Panc1 (cell line): Measurements from ENCODE around the gene PANX2. TPM values are rescaled to one million over a fixed set of nuclear protein-coding genes. Genes with fewer than 3 reads are reported as not detected.

Experiments
- ATAC-seq: fragments of 200-7000 bp; cut with Tn5 transposase; 2 replicates; pipeline ENCODE4 v1.9.1; 2020; ENCODE audit warnings: mild to moderate bottlenecking, moderate library complexity
- BruUV-seq: library from RNA; stranded (reverse); fragments of 400-500 nt; replicated peaks from 2 replicates; lab custom pipeline; 2021; lab: Mats Ljungman, UMichigan
- CTCF ChIA-PET: fragments of 300-600 bp; sonication (Branson Sonifier 250); formaldehyde crosslinking; loops from one replicate; lab custom pipeline; 2022; ENCODE audit warnings: antibody characterized with exemption; lab: Charles Lee
- POLR2A ChIA-PET: fragments of 300-600 bp; sonication (Branson Sonifier 250); formaldehyde crosslinking; loops from one replicate; lab custom pipeline; 2022; ENCODE audit warnings: antibody characterized with exemption; lab: Charles Lee
- DNase-seq: peaks from one replicate; pipeline ENCODE4 v3.0.0-alpha.2; 2010; ENCODE audit warnings: low read depth, low spot score
- H3K27ac ChIP-seq: 2 replicates; pipeline ENCODE4 v1.5.1; 2011; ENCODE audit warnings: mild to moderate bottlenecking, low read length, inconsistent platforms
- H3K27me3 ChIP-seq: fragments of 200-500 bp; sonication (Bioruptor generic); 2 replicates; pipeline ENCODE4 v1.6.0; 2014; ENCODE audit warnings: low read length, inconsistent platforms; ENCODE audit not compliant: control insufficient read depth, insufficient read depth
- H3K36me3 ChIP-seq: fragments of 200-500 bp; sonication (Bioruptor generic); 2 replicates; pipeline ENCODE4 v1.5.1; 2014; ENCODE audit warnings: inconsistent platforms, mild to moderate bottlenecking, low read length, moderate library complexity; ENCODE audit not compliant: control insufficient read depth, insufficient read depth
- H3K4me1 ChIP-seq: 2 replicates; pipeline ENCODE4 v1.5.1; 2011; ENCODE audit warnings: inconsistent platforms, mild to moderate bottlenecking, low read length, moderate library complexity; ENCODE audit not compliant: control insufficient read depth, insufficient read depth
- H3K4me3 ChIP-seq, 2 experiments: 2 replicates each; pipeline ENCODE4 v1.5.1; 2011 to 2012; ENCODE audit warnings: low read depth in 2 of 2, low read length in 2 of 2, mild to moderate bottlenecking in 2 of 2, inconsistent platforms in 1 of 2, moderate library complexity in 1 of 2
- H3K9me3 ChIP-seq: fragments of 200-500 bp; sonication (Bioruptor generic); 2 replicates; pipeline ENCODE4 v1.5.1; 2014; ENCODE audit warnings: low read depth, mild to moderate bottlenecking, inconsistent platforms, low read length, moderate library complexity; ENCODE audit not compliant: control insufficient read depth, insufficient read depth
- POLR2AphosphoS5 ChIP-seq: IDR thresholded peaks from 2 replicates; pipeline ENCODE4 v1.6.1; 2012; ENCODE audit warnings: mild to moderate bottlenecking, low read depth, low read length, moderate library complexity
- REST ChIP-seq, 2 experiments: IDR thresholded peaks; 2 replicates each; pipeline ENCODE4 v1.6.1; 2011 to 2012; ENCODE audit warnings: low read depth in 2 of 2, control low read depth in 1 of 2, low read length in 1 of 2, mild to moderate bottlenecking in 1 of 2, moderate library complexity in 1 of 2; ENCODE audit not compliant: insufficient read depth in 1 of 2
- SIN3A ChIP-seq: IDR thresholded peaks from 2 replicates; pipeline ENCODE4 v1.6.1; 2012; ENCODE audit warnings: low read depth, mild to moderate bottlenecking, low read length, moderate library complexity, borderline replicate concordance; ENCODE audit not compliant: insufficient read depth
- TCF7L2 ChIP-seq: IDR thresholded peaks from 2 replicates; pipeline ENCODE4 v1.6.1; 2011; ENCODE audit warnings: mild to moderate bottlenecking, low read depth, low read length, inconsistent platforms
- in situ Hi-C: cut with HindIII; loops from 2 replicates; pipeline ENCODE4 v1.10.0; 2016; ENCODE audit warnings: low sequenced_read_pairs, low pct_unique_long_range_greater_than_20kb
- intact Hi-C: fragments of 100-400 bp; cut with micrococcal nuclease; formaldehyde crosslinking; loops from one replicate; pipeline ENCODE4 v1.10.0; 2022; ENCODE audit not compliant: unreplicated experiment
- total RNA-seq: library from RNA; stranded (reverse); gene quantifications from one replicate; pipeline ENCODE4 v1.2.1, GENCODE V29; 2021; ENCODE audit not compliant: unreplicated experiment
- TF ChIP-seq, protein P1 (sequence below): fragments of 450-650 bp; IDR thresholded peaks from 2 replicates; pipeline ENCODE4 v1.5.1; 2017; ENCODE audit warnings: mild to moderate bottlenecking

The PANX2 gene
- total RNA-seq, 1 experiment from 2014 or later, result 0.77 TPM

GRCh38 chr22:50218996-50219727, 48.6 kb downstream of the PANX2 start:
- no peaks in the 10 kb centered on the region for H3K4me1 ChIP-seq
- no peak overlapping the region for H3K27ac ChIP-seq
- ATAC-seq (peak; percentile 55), DNase-seq (no peak)
- no peaks in the 10 kb centered on the region for H3K27me3 ChIP-seq
- CTCF ChIA-PET, result no interaction called here
- in situ Hi-C loops, result no loop called here
- BruUV-seq, result no TSS peak
- POLR2A ChIA-PET, result interaction anchor here (0.6 kb wide), 1 partner anchor 37 kb away, joined by 8 read pairs; no protein-coding TSS in a partner anchor
- TF ChIP-seq REST (IDR thresholded peaks at IDR 0.05; ENCODE audit: insufficient read depth in 1 of 2, low read depth in 2 of 2, low read length in 1 of 2) (no peak), TCF7L2 (no peak), POLR2AphosphoS5 (no peak), SIN3A (no peak)
- TF ChIP-seq, protein P1, sequence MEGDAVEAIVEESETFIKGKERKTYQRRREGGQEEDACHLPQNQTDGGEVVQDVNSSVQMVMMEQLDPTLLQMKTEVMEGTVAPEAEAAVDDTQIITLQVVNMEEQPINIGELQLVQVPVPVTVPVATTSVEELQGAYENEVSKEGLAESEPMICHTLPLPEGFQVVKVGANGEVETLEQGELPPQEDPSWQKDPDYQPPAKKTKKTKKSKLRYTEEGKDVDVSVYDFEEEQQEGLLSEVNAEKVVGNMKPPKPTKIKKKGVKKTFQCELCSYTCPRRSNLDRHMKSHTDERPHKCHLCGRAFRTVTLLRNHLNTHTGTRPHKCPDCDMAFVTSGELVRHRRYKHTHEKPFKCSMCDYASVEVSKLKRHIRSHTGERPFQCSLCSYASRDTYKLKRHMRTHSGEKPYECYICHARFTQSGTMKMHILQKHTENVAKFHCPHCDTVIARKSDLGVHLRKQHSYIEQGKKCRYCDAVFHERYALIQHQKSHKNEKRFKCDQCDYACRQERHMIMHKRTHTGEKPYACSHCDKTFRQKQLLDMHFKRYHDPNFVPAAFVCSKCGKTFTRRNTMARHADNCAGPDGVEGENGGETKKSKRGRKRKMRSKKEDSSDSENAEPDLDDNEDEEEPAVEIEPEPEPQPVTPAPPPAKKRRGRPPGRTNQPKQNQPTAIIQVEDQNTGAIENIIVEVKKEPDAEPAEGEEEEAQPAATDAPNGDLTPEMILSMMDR, result no peak
- H3K9me3 ChIP-seq, result no peaks in the 10 kb centered on the region
- intact Hi-C loops, result no loop called here
- no peak overlapping the region for H3K4me3 ChIP-seq
- H3K36me3 ChIP-seq, result 0 out of 2 replicates have a peak, but pooled peaks cover 2% of the 10 kb centered on the region

- no peaks in the 10 kb centered on the region for H3K27me3 ChIP-seq
- intact Hi-C loops, result no loop called here
- no peaks in the 10 kb centered on the region for H3K9me3 ChIP-seq
- TF ChIP-seq SIN3A (no peak), REST (IDR thresholded peaks at IDR 0.05; ENCODE audit: insufficient read depth in 1 of 2, low read depth in 2 of 2, low read length in 1 of 2) (no peak), TCF7L2 (no peak), POLR2AphosphoS5 (no peak)
- TF ChIP-seq, protein P1, result no peak
- no peak overlapping the region for H3K27ac ChIP-seq
- DNase-seq, result no peak
- BruUV-seq, result no TSS peak
- H3K4me3 ChIP-seq, result no peak overlapping the region
- POLR2A ChIA-PET, result no interaction called here
- CTCF ChIA-PET, result no interaction called here
- ATAC-seq, result no peak
- H3K4me1 ChIP-seq, result no peaks in the 10 kb centered on the region
- in situ Hi-C loops, result no loop called here
- H3K36me3 ChIP-seq, result 0 out of 2 replicates have a peak, but pooled peaks cover 2% of the 10 kb centered on the region
Observed at GRCh38 chr22:50219800-50220602, 49.5 kb downstream of the PANX2 start.
